Measurements from ENCODE around the gene CAB39. TPM values are rescaled to one million over a fixed set of nuclear protein-coding genes. Genes with fewer than 3 reads are reported as not detected.

CAB39 gene
- total and polyA plus RNA-seq, 2 donors, result 49.2 to 53.2 TPM

GRCh38 chr2:230748087-230748486 is 35.4 kb downstream of the CAB39 start:
- Histone ChIP-seq H3K4me1 (ENCODE audit: control insufficient read depth in 2 of 2, insufficient read depth in 2 of 2, low read length in 2 of 2) (no peaks in the 10 kb centered on the region), H3K27me3 (ENCODE audit: control insufficient read depth in 2 of 2, insufficient read depth in 1 of 2, low read length in 1 of 2) (no peaks in the 10 kb centered on the region), H3K27ac (ENCODE audit: low read depth in 1 of 2, low read length in 1 of 2) (no peak overlapping the region), H3K4me3 (ENCODE audit: low read length in 2 of 2) (no peak overlapping the region), H3K9me3 (ENCODE audit: control insufficient read depth in 2 of 2, insufficient read depth in 1 of 2, low read length in 1 of 2) (no peaks in the 10 kb centered on the region), H3K36me3 (ENCODE audit: control insufficient read depth in 2 of 2, insufficient read depth in 2 of 2, low read length in 1 of 2) (peaks cover 7 to 19% of the 10 kb centered on the region in 2 donors)
- no peak for DNase-seq (ENCODE audit: low read depth in 6 of 9, low spot score in 9 of 9)
- 98% methylated on average over 2 of the region's 2 CpGs for WGBS

- Histone ChIP-seq H3K27me3 (ENCODE audit: control insufficient read depth in 2 of 2, insufficient read depth in 1 of 2, low read length in 1 of 2) (no peaks in the 10 kb centered on the region), H3K27ac (ENCODE audit: low read depth in 1 of 2, low read length in 1 of 2) (no peak overlapping the region), H3K4me3 (ENCODE audit: low read length in 2 of 2) (no peak overlapping the region), H3K36me3 (ENCODE audit: control insufficient read depth in 2 of 2, insufficient read depth in 2 of 2, low read length in 1 of 2) (peaks cover 7 to 19% of the 10 kb centered on the region in 2 donors), H3K4me1 (ENCODE audit: control insufficient read depth in 2 of 2, insufficient read depth in 2 of 2, low read length in 2 of 2) (no peaks in the 10 kb centered on the region), H3K9me3 (ENCODE audit: control insufficient read depth in 2 of 2, insufficient read depth in 1 of 2, low read length in 1 of 2) (no peaks in the 10 kb centered on the region)
- 47% methylated on average over 2 of the region's 2 CpGs for WGBS
- no peak for DNase-seq (ENCODE audit: low read depth in 6 of 9, low spot score in 9 of 9)
Measured at GRCh38 chr2:230749111-230749510, 36.5 kb downstream of the CAB39 start.

DNA sequence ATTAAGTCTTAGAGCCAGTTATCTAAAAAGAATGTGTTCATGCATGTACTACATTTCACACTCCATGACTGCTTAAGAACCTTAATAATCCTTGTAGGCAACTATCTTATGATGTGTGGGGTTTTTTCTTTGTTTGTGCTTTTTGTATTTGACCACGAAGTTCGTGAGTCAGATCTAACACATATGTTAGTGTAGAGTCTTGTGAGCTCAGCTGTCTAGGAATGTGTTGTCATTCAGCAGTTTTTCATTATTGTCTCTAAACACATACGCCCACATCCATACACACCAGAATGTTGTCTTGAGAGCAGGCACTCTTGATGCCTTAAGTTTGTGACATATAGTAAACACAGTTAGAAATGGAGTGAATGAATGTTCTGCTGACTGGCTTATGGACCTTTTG is 38.4 kb downstream of the CAB39 start:
- 78% methylated on average over 3 of the region's 3 CpGs for WGBS
- no peaks in the 10 kb centered on the region for H3K9me3 ChIP-seq (ENCODE audit: control insufficient read depth in 2 of 2, insufficient read depth in 1 of 2, low read length in 1 of 2)
- no peak overlapping the region for H3K27ac ChIP-seq (ENCODE audit: low read depth in 1 of 2, low read length in 1 of 2)
- H3K4me1 ChIP-seq (ENCODE audit: control insufficient read depth in 2 of 2, insufficient read depth in 2 of 2, low read length in 2 of 2), result no peaks in the 10 kb centered on the region
- peaks cover 5 to 15% of the 10 kb centered on the region in 2 donors for H3K36me3 ChIP-seq (ENCODE audit: control insufficient read depth in 2 of 2, insufficient read depth in 2 of 2, low read length in 1 of 2)
- DNase-seq (ENCODE audit: low read depth in 6 of 9, low spot score in 9 of 9), result peak in 1 of 9 donors; percentile 12
- H3K27me3 ChIP-seq (ENCODE audit: control insufficient read depth in 2 of 2, insufficient read depth in 1 of 2, low read length in 1 of 2), result no peaks in the 10 kb centered on the region
- no peak overlapping the region for H3K4me3 ChIP-seq (ENCODE audit: low read length in 2 of 2)

DNA sequence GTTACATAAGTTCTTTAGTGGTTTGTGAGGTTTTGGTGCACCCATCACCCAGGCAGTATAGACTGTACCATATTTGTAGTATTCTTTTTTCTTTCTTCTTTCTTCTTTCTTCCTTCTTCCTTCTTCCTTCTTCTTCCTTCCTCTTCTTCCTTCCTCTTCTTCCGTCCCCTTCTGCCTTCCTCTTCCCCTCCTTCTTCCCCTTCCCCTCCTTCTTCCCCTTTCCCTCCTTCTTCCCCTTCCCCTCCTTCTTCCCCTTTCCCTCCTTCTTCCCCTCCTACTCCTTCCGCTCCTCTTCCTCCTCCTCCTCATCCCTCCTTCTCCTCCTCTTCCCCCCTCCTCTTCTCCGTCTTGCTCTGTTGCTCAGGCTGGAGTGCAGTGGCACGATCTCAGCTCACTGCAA is 41.6 kb downstream of the CAB39 start:
- no peaks in the 10 kb centered on the region for H3K27me3 ChIP-seq (ENCODE audit: control insufficient read depth in 2 of 2, insufficient read depth in 1 of 2, low read length in 1 of 2)
- no peaks in the 10 kb centered on the region for H3K9me3 ChIP-seq (ENCODE audit: control insufficient read depth in 2 of 2, insufficient read depth in 1 of 2, low read length in 1 of 2)
- no peak for DNase-seq (ENCODE audit: low read depth in 6 of 9, low spot score in 9 of 9)
- H3K36me3 ChIP-seq (ENCODE audit: control insufficient read depth in 2 of 2, insufficient read depth in 2 of 2, low read length in 1 of 2), result peaks cover 0 to 6% of the 10 kb centered on the region in 2 donors
- 94% methylated on average over 4 of the region's 4 CpGs for WGBS
- no peaks in the 10 kb centered on the region for H3K4me1 ChIP-seq (ENCODE audit: control insufficient read depth in 2 of 2, insufficient read depth in 2 of 2, low read length in 2 of 2)
- no peak overlapping the region for H3K27ac ChIP-seq (ENCODE audit: low read depth in 1 of 2, low read length in 1 of 2)
- no peak overlapping the region for H3K4me3 ChIP-seq (ENCODE audit: low read length in 2 of 2)

GRCh38 chr2:230757476-230757875 is 44.8 kb downstream of the CAB39 start:
- no peaks in the 10 kb centered on the region for H3K27me3 ChIP-seq (ENCODE audit: control insufficient read depth in 2 of 2, insufficient read depth in 1 of 2, low read length in 1 of 2)
- no peaks in the 10 kb centered on the region for H3K9me3 ChIP-seq (ENCODE audit: control insufficient read depth in 2 of 2, insufficient read depth in 1 of 2, low read length in 1 of 2)
- peaks cover 7 to 22% of the 10 kb centered on the region in 2 donors for H3K36me3 ChIP-seq (ENCODE audit: control insufficient read depth in 2 of 2, insufficient read depth in 2 of 2, low read length in 1 of 2)
- H3K4me1 ChIP-seq (ENCODE audit: control insufficient read depth in 2 of 2, insufficient read depth in 2 of 2, low read length in 2 of 2), result no peaks in the 10 kb centered on the region
- no peak for DNase-seq (ENCODE audit: low read depth in 6 of 9, low spot score in 9 of 9)
- H3K27ac ChIP-seq (ENCODE audit: low read depth in 1 of 2, low read length in 1 of 2), result no peak overlapping the region
- no peak overlapping the region for H3K4me3 ChIP-seq (ENCODE audit: low read length in 2 of 2)
- 94% methylated on average over 2 of the region's 2 CpGs for WGBS

DNA sequence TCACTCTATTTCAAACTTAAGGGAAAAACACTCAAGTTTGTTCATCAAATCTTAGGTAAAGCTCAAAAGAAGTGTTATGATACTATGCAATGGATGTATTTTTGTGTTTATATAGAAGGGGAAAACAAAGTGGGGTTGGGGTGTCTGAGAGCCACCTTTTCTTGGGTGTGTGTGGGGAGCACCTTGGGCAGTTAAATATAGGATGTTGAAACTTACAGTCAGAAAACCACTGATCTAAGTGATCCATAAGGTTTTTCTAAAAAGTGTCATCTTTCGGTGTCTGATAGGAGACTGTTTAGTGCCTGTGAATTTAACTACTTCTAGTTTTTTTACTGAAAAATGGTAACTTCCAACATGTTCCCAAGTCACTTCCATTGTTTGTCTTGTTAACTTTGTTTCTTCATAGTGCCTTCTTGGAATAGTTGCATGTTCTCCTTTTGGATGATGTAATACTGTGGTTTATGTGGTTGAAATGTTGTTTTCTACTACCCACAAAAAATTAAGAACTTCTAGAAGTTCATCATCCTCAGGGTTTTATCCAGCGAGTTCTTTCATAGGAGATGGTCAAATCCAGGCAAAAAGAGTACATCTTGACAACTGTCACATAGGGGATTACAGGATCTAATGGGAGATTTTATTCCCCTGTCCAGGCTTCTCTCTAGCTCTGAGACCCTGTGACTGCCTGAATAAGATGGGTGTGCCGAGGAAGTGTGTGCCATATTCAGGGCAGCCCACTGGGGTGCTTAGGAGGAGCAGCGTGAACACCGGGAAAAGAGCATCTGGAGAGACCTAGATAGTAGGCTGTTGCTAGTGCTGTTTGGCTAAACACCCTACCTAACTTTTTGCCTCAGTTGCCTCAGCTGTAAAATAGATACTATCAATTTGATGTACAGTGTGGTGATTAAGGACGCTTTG is 46.2 kb downstream of the CAB39 start:
- Histone ChIP-seq H3K4me1 (ENCODE audit: control insufficient read depth in 2 of 2, insufficient read depth in 2 of 2, low read length in 2 of 2) (no peaks in the 10 kb centered on the region), H3K36me3 (ENCODE audit: control insufficient read depth in 2 of 2, insufficient read depth in 2 of 2, low read length in 1 of 2) (peaks cover 7 to 26% of the 10 kb centered on the region in 2 donors), H3K27me3 (ENCODE audit: control insufficient read depth in 2 of 2, insufficient read depth in 1 of 2, low read length in 1 of 2) (no peaks in the 10 kb centered on the region), H3K4me3 (ENCODE audit: low read length in 2 of 2) (no peak overlapping the region), H3K27ac (ENCODE audit: low read depth in 1 of 2, low read length in 1 of 2) (no peak overlapping the region), H3K9me3 (ENCODE audit: control insufficient read depth in 2 of 2, insufficient read depth in 1 of 2, low read length in 1 of 2) (no peaks in the 10 kb centered on the region)
- WGBS, result 84% methylated on average over 6 of the region's 6 CpGs
- DNase-seq (ENCODE audit: low read depth in 6 of 9, low spot score in 9 of 9), result peak in 1 of 9 donors; percentile 10

- H3K9me3 ChIP-seq (ENCODE audit: control insufficient read depth in 2 of 2, insufficient read depth in 1 of 2, low read length in 1 of 2), result no peaks in the 10 kb centered on the region
- H3K27me3 ChIP-seq (ENCODE audit: control insufficient read depth in 2 of 2, insufficient read depth in 1 of 2, low read length in 1 of 2), result no peaks in the 10 kb centered on the region
- no peak overlapping the region for H3K4me3 ChIP-seq (ENCODE audit: low read length in 2 of 2)
- no peaks in the 10 kb centered on the region for H3K4me1 ChIP-seq (ENCODE audit: control insufficient read depth in 2 of 2, insufficient read depth in 2 of 2, low read length in 2 of 2)
- peaks cover 7 to 28% of the 10 kb centered on the region in 2 donors for H3K36me3 ChIP-seq (ENCODE audit: control insufficient read depth in 2 of 2, insufficient read depth in 2 of 2, low read length in 1 of 2)
- H3K27ac ChIP-seq (ENCODE audit: low read depth in 1 of 2, low read length in 1 of 2), result no peak overlapping the region
- no peak for DNase-seq (ENCODE audit: low read depth in 6 of 9, low spot score in 9 of 9)
- WGBS, result 95% methylated on average over 11 of the region's 11 CpGs
Measured at GRCh38 chr2:230759481-230760167, 47.0 kb downstream of the CAB39 start.

DNA sequence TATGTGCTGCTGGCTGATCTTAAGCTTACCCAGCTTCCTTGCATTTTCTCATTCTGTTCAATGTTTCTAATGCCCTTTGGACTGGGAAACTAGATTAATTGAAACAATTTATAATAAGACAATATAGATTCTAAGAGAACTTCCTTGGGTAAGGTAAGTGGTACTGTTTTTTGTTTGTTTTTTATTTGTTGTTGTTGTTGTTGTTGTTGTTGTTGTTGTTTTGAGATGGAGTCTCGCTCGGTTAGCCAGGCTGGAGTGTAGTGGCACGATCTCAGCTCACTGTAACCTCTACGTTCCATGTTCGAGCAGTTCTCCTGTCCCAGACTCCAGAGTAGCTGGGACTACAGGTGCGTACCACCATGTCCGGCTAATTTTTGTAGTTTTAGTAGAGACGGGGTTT is 49.1 kb downstream of the CAB39 start:
- Histone ChIP-seq H3K36me3 (ENCODE audit: control insufficient read depth in 2 of 2, insufficient read depth in 2 of 2, low read length in 1 of 2) (peaks cover 10 to 32% of the 10 kb centered on the region in 2 donors), H3K4me3 (ENCODE audit: low read length in 2 of 2) (no peak overlapping the region)
- over 99% methylated on average over 8 of the region's 8 CpGs for WGBS

DNA sequence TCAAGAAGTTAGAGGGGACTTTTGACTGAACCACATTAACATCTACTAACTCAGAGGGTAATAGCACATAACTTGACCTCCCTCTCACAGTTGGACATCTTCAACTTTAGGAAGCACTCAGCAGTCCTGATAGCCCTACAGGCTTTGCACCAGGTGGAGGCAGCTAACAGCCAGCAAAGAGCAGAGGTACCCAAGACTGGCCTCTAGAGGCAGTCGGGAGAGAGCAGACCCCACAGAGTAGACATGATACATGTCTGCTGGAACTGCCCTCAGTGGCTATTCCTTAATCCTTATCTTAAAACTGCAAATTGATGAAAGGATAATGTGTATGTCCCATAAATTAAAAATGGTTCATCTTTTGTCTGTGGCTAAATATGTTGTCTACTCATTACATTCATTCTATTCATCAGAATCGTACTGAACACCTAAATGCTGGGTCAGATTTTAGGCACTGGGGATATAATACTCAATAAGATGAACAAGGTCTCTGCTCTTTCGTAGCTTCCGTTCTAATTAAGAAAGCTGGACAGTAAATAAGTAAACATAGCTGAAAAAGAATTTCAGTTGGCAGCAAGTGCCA is 49.8 kb downstream of the CAB39 start:
- Histone ChIP-seq H3K36me3 (ENCODE audit: control insufficient read depth in 2 of 2, insufficient read depth in 2 of 2, low read length in 1 of 2) (peaks cover 10 to 32% of the 10 kb centered on the region in 2 donors), H3K4me1 (ENCODE audit: control insufficient read depth in 2 of 2, insufficient read depth in 2 of 2, low read length in 2 of 2) (no peaks in the 10 kb centered on the region)
- 91% methylated on average over 4 of the region's 4 CpGs for WGBS

More for the DNA sequence above, 49.1 kb downstream of the CAB39 start:
- Histone ChIP-seq H3K9me3 (ENCODE audit: control insufficient read depth in 2 of 2, insufficient read depth in 1 of 2, low read length in 1 of 2) (no peaks in the 10 kb centered on the region), H3K27me3 (ENCODE audit: control insufficient read depth in 2 of 2, insufficient read depth in 1 of 2, low read length in 1 of 2) (no peaks in the 10 kb centered on the region), H3K27ac (ENCODE audit: low read depth in 1 of 2, low read length in 1 of 2) (no peak overlapping the region), H3K4me1 (ENCODE audit: control insufficient read depth in 2 of 2, insufficient read depth in 2 of 2, low read length in 2 of 2) (no peaks in the 10 kb centered on the region)
- no peak for DNase-seq (ENCODE audit: low read depth in 6 of 9, low spot score in 9 of 9)

More for the DNA sequence above, 49.8 kb downstream of the CAB39 start:
- H3K27me3 ChIP-seq (ENCODE audit: control insufficient read depth in 2 of 2, insufficient read depth in 1 of 2, low read length in 1 of 2), result no peaks in the 10 kb centered on the region
- H3K27ac ChIP-seq (ENCODE audit: low read depth in 1 of 2, low read length in 1 of 2), result no peak overlapping the region
- no peak overlapping the region for H3K4me3 ChIP-seq (ENCODE audit: low read length in 2 of 2)
- peak in 3 of 9 donors; percentile 8 to 30 (median 22) for DNase-seq (ENCODE audit: low read depth in 6 of 9, low spot score in 9 of 9)
- H3K9me3 ChIP-seq (ENCODE audit: control insufficient read depth in 2 of 2, insufficient read depth in 1 of 2, low read length in 1 of 2), result no peaks in the 10 kb centered on the region

Data from thymus (tissue), 11 donors.